ENCODE measurements around the gene ADAM22. TPM values are rescaled to one million over a fixed set of nuclear protein-coding genes. Genes with fewer than 3 reads are reported as not detected.

The ADAM22 gene
- polyA plus RNA-seq, 4 donors: 10.4 to 13.6 (median 12.8) TPM

DNA sequence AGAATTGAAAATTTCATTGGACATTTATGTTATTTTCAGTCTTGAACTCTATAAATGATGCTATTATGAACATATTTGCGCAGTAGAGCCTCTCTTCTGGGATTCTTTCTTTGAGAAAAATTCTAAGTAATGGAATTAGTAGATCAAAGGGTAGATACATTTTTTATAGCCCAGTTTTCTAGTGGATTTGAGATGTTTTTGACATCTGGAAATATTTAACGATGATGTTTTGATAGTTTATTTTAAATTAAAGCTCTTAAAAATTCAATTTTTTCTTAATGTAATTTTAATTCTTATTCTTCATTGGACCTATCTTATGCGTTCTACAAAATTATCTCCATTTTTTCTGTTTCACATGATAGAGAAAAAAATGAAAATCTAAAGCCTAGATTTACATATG is 103.0 kb downstream of the ADAM22 start:
- no peak for DNase-seq (ENCODE audit: low read depth in 4 of 4, low spot score in 2 of 4)

DNA sequence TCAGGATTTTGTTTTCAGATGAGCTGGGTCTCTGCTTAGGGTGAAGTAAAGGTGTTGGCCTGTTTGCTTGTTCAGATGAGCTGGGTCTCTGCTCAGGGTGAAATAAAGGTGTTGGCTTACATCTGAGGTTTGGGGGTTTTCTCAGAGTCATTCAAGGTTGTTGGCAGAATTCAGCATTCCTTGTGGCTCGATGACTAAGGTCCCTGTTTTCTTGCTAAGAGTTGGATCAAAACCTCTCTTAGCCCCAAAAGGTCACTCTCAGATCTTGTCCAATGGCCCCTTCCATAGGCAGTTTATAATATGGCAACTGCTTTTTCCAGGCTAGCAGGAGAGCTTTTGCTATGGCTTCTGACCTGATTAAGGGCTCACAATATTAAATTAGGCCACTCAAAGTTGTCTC is 106.6 kb downstream of the ADAM22 start:
- DNase-seq (ENCODE audit: low read depth in 4 of 4, low spot score in 2 of 4): no peak

DNA sequence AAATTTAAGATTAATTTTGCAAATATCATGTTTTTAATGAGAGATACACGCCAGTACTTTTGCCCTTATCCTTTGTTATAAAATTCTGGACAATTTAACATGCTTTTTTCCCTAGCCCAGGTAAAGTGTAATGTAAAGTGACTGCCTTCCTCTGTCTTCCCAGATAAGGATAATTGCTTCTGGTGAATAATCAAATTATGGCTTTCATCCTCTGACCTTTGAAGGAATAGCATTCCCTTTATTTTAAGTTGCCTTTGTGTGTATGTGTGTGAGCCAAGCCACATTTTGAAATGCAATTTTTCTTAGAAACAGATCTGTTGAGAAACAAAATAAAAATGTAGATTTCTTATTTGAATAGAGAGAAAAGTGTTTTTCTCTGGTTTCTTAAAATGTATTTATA is 107.5 kb downstream of the ADAM22 start:
- no peak for DNase-seq (ENCODE audit: low read depth in 4 of 4, low spot score in 2 of 4)

DNA sequence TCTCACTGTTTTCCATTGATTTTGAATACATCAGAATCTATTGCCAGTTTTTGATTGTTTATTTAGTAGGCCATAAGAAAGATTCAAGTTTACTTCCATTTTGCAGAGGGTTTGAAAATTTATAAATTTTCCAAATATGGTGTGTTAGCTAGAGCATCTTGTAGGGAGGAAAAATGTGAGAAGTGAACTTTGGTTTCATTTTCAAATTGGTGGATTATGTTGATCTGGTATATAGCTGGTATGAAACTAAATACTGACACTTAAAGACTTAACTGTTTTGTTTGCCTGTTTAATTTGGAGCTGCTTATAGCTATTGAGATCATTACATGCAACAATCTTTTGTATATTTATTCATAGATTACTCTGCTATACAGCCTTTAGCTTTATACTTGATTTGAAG is 108.1 kb downstream of the ADAM22 start:
- no peak for DNase-seq (ENCODE audit: low read depth in 4 of 4, low spot score in 2 of 4)

DNA sequence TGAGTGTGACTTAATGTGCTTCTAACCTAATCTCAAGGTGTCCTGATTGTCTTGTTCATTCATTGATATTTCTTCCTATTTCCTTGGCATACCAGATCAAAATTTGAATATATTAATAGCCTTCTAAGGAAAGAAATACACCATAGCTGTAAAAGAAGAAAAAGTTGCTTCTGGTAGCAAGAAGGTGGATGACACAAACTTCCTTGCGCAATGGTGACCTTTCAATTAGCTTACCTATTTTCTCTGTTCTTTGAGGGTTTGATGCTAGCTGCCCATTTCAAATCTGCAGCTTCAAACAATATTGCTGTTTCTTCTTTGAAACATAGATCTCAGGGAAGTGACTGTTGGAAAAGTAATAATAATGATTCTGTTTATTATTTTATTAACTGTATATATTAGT is 108.8 kb downstream of the ADAM22 start:
- no peak for DNase-seq (ENCODE audit: low read depth in 4 of 4, low spot score in 2 of 4)

DNA sequence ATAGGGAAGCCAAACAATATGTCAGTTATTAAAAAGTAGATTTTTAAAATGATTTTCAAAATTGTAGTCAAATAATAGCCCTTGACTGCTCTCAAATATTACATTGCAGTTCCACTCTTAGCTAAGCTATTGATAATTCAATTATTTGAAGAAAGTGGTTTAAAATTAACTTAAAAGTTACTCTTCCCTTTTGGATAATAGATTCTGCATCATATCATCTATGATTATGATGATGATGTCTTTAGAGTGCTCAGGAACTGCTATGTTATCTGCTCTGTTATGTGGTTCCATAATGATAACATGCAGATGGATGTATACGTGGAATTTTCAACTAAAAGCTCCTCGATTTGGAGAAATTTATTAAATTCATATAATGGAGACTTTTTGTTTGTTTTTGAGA is 110.0 kb downstream of the ADAM22 start:
- DNase-seq (ENCODE audit: low read depth in 4 of 4, low spot score in 2 of 4): no peak

DNA sequence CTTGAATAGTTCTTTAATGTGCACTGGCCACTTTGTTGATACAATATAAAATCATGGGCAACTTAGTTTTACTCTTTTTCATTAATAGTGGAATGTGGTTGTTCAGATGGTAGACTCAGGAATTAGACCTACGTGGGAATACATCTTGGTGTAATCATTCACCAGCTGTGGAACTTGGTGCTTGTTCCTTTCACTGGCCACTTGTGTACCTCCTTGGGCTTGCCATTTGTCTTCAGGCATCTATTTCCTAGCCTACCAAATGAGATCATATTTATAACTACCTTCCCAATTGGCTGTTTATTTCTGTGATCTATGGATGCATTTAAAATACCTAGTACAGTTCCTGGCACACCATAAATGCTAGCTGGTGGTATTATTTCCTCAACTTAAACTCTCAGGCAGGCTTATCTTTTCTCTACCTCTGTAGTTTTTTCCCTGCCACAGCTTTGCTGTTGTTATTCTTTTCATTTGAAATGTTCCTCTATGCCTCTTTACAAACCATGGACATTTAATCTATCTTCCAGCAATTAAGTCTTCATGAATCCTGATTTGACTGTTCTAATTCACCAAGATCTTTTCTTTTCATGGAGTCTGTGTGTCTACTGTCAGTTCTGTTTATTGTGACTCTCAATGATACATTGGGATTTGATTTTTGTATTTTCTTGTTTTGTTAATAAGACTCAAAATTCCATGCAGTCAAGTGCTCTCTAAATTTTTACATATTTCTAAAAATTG is 113.0 kb downstream of the ADAM22 start:
- DNase-seq (ENCODE audit: low read depth in 4 of 4, low spot score in 2 of 4): no peak

DNA sequence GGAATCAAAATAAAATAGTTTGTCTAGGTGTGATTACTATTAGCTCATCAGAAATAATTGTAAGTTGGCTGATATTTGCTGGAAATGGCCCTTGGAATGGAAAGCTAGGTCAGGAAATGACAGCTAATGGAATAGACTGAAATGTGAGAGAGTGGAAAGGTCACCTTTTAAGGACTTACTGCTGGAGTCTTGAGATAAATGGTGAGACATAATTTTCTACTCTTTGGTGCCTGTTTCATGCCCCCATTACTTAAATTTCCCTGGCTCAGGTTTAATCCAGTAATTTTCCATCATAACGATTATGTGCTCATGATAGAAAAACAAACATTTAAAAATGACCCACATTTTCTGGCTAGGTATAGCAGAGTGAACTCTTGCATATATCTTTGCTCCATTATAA is 123.6 kb downstream of the ADAM22 start:
- no peak for DNase-seq (ENCODE audit: low read depth in 4 of 4, low spot score in 2 of 4)

DNA sequence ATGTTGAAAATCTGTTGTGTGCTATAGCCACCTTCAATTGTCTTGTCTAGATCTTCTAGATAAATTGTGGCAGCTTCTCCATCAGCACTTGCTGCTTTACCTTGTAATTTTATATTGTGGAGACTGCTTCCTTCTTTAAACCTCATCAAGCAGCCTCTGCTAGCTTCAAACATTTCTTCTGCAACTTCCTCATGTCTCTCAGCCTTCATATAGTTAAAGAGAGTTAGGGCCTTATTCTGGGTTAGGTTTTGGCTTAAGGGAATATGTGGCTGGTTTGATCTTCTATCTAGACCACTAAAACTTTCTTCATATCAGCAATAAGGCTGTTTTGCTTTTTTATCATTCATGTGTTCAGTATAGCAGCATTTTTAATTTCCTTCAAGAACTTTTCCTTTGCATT is 128.2 kb downstream of the ADAM22 start:
- no peak for DNase-seq (ENCODE audit: low read depth in 4 of 4, low spot score in 2 of 4)

DNA sequence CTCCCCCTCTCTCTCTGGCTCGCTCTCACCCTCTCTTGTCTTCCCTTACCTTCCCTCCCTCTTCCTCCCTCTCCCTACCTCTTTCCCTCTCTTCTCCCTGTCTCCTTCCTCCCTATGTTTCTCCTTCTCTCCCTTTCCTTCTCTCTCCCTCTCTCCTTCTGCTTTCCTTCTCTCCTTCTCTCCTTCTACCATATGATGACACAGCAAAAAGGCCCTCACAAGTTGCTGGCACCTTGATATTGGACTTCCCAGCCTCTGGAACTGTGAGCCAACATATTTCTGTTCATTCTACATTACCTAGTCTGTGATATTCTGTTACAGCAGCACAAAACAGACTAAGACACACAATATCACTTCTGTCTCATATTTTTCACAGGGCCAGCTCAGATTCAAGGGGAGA is 135.0 kb downstream of the ADAM22 start:
- no peak for DNase-seq (ENCODE audit: low read depth in 4 of 4, low spot score in 2 of 4)

DNA sequence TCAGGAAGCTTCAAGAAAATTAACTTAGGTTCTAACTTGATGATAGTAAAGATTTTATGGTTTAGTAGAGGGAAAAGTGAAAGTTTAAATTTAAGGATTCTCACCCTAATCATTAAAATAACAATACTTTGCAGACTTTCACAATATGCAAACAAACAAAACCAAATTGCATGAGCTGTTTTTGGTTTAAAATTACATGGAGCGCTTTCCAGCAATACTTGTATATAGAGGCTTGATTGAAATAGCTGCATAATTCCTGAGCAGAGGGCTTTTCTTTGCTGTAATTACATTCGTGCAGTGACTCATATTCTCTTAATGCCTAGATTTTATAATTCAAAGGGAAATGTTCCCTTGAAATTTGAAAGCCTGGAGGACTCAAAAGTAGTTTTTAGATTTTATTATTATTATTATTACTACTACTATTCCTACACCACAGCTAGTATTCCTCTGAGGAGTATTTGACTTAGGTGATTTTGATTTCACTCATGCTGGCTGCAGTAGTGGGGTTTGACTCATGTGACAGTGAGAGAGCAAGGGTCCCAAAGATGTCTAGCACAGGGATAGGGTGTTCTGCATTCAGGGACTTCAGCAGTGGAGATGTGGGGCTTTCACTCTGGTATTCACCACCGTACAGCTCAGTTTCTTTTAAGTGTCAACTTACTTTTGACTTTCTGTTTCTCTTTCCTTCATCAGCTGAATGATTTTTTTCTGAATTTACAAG is 138.1 kb downstream of the ADAM22 start:
- no peak for DNase-seq (ENCODE audit: low read depth in 4 of 4, low spot score in 2 of 4)

DNA sequence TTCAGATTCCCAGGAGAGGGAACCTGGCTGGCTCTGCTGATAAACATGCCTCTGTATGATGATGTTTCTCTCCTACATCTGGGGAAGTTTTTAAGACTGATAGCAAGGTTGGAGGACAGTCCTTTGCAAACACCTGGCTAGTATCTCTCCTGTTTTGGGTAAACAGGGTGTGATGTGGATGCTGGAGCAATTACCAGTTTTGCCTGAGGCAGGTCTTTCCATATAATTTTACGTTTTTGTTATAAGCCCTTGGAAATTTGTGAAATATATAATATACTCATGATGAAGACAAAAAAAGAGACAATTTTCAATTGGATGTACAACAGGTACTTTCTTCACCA is 138.6 kb downstream of the ADAM22 start:
- DNase-seq (ENCODE audit: low read depth in 4 of 4, low spot score in 2 of 4): no peak

DNA sequence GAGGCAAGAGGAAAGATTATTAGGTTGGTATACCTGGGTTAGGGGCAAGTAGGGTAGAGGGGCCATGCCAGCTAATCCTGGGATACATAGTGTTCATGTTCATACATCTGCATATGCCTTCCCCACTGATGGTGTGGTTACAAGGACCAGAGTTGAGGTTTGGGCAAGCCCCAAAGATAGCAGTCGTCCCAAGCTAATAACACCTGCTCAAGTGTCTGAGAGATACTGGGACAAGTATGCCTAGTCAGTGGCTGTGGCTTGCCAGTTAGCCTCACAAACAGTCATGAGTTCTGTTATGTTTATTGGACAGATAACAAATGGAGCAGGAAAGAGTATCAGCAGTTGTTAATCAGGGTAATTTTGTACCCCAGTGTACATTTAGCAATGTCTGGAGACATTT is 139.6 kb downstream of the ADAM22 start:
- no peak for DNase-seq (ENCODE audit: low read depth in 4 of 4, low spot score in 2 of 4)

DNA sequence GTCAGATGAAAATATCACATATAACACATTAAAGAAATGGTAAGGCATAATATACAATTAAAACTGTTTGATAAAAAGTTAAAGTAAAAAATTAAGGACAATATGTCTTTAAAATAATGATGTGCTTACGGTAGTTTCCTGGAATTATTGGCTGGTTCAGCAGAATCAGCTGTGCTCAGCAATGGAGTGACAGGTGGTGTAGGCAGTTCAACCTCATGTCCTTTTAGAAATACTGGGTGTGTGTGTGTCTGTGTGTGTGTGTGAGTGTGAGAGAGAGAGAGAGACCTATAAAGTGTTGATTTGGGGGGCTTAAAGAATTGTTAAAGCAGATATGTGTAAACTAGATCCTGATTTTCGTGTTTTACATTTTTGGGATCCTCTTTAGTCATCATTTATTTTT is 141.2 kb downstream of the ADAM22 start:
- no peak for DNase-seq (ENCODE audit: low read depth in 4 of 4, low spot score in 2 of 4)

DNA sequence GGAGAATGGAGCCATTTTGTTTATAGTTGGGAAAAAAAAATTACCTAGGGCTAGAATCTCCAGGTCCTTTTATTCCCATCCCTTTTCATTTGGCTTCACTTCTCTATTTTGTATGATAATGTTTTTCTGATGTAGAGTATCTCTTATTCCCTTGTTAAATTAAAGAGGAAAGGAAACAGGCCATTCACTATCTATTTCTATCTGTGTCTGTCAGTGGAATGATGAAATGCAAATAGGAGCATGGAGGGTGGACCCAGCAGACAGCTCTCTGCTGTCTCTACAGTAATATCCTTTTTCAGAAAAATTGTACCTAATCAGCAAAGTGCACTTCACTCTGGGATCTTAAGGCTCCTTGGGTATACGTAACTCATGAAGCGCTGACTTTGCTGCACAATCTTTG is 149.8 kb downstream of the ADAM22 start:
- no peak for DNase-seq (ENCODE audit: low read depth in 4 of 4, low spot score in 2 of 4)

DNA sequence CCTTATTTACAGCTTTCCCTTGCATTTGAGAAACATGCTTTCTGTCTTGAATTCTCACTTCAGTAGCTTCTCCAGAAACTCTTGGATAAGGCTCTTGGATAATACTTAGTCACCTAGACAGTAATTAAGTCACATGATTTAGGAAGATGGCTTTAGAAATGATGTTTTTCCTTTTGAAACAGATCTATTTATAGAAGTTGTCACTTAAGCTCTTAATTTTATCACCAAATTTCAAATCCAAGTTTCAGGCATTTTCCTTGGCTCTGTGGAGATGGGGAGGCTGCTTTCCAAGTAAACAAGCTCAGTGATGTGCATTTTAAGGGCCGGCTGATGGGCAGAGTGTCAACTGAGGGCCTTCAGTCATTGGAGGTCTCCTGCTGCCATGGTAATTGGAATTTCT is 155.5 kb downstream of the ADAM22 start:
- DNase-seq (ENCODE audit: low read depth in 4 of 4, low spot score in 2 of 4): no peak

DNA sequence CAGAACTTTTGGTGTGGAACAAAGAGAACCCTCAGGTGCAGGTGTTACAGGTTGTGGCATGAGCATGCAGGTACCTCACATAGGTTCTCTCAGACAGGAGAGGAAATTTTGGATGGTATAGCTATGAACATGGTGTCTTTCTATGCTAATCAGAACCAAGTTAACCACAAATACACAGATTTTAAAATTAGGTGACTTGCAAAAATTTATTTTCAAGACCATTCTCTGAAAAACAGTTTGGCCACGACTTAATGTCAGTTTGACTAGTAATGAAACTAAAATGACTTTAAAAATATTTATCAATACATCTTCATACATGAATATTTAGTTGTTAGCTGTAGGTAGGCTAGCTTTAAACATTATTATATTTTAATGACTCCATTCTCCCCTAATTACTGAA is 156.2 kb downstream of the ADAM22 start:
- no peak for DNase-seq (ENCODE audit: low read depth in 4 of 4, low spot score in 2 of 4)

DNA sequence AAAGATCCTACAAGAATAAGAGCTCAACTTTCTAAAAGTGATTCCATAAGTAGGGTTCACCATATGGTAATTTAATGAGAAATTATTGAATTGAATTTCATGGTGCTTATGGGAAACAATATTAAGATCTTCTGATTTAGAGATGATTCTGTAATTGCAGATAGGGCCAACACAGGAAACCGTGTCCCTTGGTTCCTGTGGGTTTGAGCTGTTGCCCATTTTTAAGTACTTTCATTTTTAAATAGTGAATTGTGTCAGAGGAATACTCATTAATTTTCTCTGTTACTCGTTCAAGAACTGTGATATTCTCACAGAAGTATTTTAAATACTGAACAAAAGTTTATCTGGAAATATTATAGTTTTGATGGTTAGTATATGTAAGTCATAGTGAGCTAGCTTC is 156.6 kb downstream of the ADAM22 start:
- DNase-seq (ENCODE audit: low read depth in 4 of 4, low spot score in 2 of 4): no peak

DNA sequence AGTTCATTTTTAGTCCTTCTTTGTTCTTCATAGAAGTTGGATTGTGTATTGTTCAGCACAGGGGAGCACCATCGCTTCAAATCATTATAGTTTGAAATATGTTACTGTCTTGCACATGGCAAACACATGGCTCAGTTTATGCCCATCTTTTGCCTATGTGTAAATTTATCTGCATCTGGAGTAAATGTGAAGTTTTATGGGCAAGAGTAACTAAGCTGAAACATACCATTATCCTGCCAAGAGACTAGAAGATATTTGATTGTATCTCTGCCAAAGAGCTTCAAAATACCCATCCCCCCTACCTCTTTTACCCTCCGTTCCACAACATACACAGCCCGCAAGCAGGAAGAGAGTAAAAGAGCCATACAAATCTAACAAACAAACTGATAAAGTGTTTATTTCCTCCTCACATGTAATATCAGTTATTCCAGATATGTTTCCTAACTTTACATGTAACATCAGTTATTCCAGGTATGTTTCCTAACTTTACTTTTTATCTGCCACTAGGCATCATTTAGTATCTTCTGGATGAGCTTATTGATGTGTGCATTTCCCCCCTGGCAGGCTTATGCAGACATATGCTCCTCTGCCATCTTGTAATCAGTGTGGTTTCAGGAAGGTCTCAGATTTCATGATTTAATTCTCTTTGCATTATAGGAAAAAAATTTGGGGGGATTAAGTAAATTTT is 158.1 kb downstream of the ADAM22 start:
- no peak for DNase-seq (ENCODE audit: low read depth in 4 of 4, low spot score in 2 of 4)

DNA sequence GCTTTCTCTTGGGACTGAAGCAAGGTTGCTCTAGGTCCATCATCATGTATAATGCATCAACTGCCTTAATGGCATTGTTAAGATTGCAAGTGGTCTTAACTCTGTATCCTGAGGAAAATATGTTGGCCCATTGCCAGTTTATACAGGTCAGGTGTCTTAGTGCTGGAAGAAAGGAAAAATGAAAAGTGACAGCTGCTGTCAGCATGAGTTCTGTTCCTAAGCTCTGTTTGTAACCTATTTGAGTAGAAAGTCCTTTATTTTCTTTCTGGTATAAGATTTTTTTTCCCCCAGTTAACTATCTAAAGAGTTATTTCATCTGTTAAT is 158.6 kb downstream of the ADAM22 start:
- no peak for DNase-seq (ENCODE audit: low read depth in 4 of 4, low spot score in 2 of 4)

DNA sequence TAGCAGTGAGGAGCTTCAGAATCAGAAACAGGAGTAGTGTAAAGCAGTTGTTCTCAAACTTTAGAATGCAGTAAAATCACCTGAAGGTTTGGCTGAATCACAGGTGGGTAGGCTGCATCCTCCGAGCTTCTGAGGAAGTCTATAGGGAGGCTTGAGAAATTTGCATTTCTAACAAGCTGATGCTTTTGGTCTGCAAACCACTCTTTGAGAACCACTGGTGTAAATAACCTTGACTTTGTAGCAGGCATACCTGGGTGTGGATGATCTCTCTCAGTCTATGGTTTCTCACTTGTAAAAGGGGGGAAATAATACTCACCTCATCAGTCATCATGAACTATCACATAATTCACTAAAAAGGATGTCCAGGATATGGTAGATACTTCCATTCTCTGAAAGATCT is 167.7 kb downstream of the ADAM22 start:
- no peak for DNase-seq (ENCODE audit: low read depth in 4 of 4, low spot score in 2 of 4)

DNA sequence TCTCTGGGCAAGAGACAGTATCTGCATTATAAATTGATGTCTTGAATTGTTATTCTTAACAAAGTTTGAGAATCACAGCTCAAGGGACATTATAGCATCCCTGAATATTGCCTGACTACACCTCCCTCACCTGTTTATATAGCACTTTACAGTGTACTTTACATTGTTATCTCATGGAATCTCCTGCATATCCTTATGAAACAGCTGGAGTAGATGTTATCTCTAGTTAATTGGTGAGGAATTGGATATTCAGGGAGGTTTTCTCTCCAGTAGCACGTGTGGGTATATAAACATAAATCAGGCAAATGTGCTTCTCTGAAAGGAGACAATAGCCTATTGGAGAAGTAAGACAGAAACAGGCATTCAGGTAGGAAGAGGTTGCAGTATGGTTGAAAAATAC is 168.6 kb downstream of the ADAM22 start:
- DNase-seq (ENCODE audit: low read depth in 4 of 4, low spot score in 2 of 4): no peak

Measured in left renal cortex interstitium (tissue), 4 donors.